HG02885 (cell line): Measurements from ENCODE around the gene JAKMIP1.

Experiments used
- ATAC-seq: cut with Tn5 transposase; IDR thresholded peaks from one replicate; pipeline ENCODE4 v1.9.1; 2021; ENCODE audit warnings: mild to moderate bottlenecking; ENCODE audit not compliant: unreplicated experiment, poor library complexity

Gene JAKMIP1

GRCh38 chr4:5982156-5982973, 218.0 kb downstream of the JAKMIP1 start:
- ATAC-seq = no peak

DNA sequence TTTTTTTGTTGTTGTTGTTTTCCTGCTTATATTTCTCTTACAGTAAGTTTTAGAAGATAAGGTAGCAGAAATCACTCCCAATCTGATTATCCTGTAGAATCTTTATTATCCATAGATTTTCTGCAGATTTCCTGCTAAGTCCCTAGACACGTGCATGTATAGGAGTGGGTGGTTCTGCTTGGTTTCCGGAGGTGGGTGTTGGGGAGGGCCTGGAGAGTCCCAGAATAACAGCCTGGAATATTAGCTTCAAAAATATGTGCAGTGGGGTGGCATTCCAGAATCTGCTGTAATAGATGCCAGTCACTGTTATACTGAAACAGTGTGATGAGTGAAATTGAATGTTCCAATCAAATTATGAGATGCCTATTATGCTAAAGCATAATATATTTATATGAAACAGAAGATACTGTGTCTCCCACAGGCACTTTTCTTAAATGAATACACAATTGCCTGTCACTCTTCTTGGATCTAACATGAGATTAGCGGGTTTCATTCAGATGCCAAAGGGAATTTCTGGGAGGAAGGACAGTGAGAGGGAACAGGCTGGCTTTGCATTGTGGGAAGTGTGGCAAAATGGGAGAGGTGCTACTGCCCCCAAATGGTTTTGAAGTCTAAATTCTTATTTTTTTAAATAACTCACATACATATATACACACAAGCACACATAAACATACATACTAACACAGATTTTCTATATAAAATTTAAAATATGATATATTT, 219.8 kb downstream of the JAKMIP1 start:
- ATAC-seq = no peak

DNA sequence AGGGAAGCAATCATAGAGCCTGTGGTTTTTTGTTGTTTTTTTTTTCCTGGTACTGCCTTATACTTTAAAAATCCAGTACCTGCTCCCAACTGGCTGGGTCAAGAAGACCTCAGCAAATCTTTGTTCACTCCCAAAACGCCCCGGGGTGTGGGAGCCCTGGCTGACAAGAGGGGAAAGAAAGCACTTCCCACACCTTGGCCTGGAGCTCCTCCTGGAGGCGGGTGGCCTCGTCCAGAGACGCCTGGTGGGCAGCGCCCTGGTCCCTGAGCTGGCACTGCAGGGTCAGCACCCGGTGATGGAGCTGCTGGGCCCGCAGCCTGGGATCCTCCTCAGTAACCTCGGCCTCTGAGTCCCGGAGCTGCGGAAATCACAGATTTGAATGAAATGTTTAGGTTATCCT, 220.4 kb downstream of the JAKMIP1 start:
- no peak for ATAC-seq

DNA sequence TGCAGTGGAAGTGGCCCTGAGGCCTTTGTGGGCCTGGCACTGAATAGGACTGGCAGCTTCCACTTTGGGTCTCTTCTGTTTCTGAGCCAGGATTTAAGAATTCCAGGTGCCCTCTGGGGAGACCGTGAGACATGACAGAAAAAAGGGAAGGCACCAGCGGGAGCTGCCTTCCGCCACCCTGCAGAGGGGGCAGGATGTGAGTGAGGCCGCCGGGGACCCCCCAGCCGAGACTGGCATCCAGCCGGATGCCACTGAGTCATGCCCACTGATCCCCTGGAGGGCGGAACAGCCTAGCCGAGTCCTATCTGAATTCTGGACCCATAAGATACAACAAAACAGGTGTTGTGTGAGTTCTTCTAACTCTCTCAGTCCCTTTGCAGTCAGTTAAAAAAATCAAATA, 223.4 kb downstream of the JAKMIP1 start:
- ATAC-seq = no peak

- ATAC-seq = no peak
Observed at GRCh38 chr4:5976431-5976830, 223.9 kb downstream of the JAKMIP1 start.
